Spleen (tissue), 7 donors: Measurements from ENCODE around the gene ELFN1.

Source experiments
- POLR2A ChIP-seq, 3 donors: fragments of 450-650 bp; IDR thresholded peaks; one replicate each; pipeline ENCODE4 v1.5.1; 2017; ENCODE audit warnings: antibody characterized with exemption in 3 of 3, mild to moderate bottlenecking in 1 of 3
- POLR2AphosphoS5 ChIP-seq, 3 donors: sonication (generic); formaldehyde crosslinking; IDR thresholded peaks; one replicate each; pipeline ENCODE4 v1.5.1; 2017; ENCODE audit warnings: antibody characterized with exemption in 3 of 3
- TF ChIP-seq, protein P1 (sequence below), 11 experiments: fragments of 200-600 bp in 7 of 11; fragments of 450-650 bp in 4 of 11; sonication (generic) in 4 of 11; IDR thresholded peaks in 8 of 11; conservative IDR thresholded peaks in 3 of 11; 1 replicate in 7 of 11; 2 replicates in 4 of 11; pipeline versions ENCODE4 v1.4.0 to v1.8.0; 2016 to 2021; ENCODE audit warnings: antibody characterized with exemption in 11 of 11, inconsistent platforms in 4 of 11, mild to moderate bottlenecking in 1 of 11
- donor health status: DM: no; HTN: no; CAD: no; lungs with moderate emphysema.
- donor health status: DM: no; HTN: no; CAD: no.
- donor health status: DM: no; HTN: no; CAD: no.

- TF ChIP-seq POLR2A (IDR thresholded peaks at IDR 0.05) (no peak), POLR2AphosphoS5 (IDR thresholded peaks at IDR 0.05) (no peak)
- TF ChIP-seq, protein P1, sequence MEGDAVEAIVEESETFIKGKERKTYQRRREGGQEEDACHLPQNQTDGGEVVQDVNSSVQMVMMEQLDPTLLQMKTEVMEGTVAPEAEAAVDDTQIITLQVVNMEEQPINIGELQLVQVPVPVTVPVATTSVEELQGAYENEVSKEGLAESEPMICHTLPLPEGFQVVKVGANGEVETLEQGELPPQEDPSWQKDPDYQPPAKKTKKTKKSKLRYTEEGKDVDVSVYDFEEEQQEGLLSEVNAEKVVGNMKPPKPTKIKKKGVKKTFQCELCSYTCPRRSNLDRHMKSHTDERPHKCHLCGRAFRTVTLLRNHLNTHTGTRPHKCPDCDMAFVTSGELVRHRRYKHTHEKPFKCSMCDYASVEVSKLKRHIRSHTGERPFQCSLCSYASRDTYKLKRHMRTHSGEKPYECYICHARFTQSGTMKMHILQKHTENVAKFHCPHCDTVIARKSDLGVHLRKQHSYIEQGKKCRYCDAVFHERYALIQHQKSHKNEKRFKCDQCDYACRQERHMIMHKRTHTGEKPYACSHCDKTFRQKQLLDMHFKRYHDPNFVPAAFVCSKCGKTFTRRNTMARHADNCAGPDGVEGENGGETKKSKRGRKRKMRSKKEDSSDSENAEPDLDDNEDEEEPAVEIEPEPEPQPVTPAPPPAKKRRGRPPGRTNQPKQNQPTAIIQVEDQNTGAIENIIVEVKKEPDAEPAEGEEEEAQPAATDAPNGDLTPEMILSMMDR (IDR thresholded peaks at IDR 0.05 in 8 of 11, conservative IDR thresholded peaks at IDR 0.05 in 3 of 11), result no peak
Measured at GRCh38 chr7:1704811-1705738, 35.0 kb downstream of the ELFN1 start.
